ENCODE data around the gene UGT1A5. TPM values are rescaled to one million over a fixed set of nuclear protein-coding genes. Genes with fewer than 3 reads are reported as not detected.

Gene UGT1A5
- polyA plus RNA-seq, 4 donors = not detected

DNA sequence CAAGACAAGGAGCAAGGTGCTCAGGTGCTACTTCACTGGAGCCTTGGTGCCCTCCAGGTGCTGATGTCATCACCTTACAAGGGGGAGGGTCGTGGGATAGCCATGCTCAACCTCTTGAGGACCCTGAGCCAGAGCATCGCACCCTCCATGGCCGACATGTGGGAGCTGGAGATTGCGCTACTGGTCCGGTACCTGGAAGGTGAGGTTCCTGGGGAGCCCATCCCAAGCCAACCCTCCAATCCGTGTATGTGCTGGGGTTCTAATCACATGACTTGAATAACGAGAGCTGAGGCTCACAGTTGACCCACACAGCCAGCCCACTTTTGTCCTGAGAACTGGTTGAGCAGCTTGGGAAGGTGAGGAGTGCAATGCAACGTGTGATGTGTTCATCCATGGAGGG lies 91.3 kb downstream of the UGT1A5 start:
- no peak for DNase-seq (ENCODE audit: low read depth in 4 of 4, low spot score in 3 of 4)

DNA sequence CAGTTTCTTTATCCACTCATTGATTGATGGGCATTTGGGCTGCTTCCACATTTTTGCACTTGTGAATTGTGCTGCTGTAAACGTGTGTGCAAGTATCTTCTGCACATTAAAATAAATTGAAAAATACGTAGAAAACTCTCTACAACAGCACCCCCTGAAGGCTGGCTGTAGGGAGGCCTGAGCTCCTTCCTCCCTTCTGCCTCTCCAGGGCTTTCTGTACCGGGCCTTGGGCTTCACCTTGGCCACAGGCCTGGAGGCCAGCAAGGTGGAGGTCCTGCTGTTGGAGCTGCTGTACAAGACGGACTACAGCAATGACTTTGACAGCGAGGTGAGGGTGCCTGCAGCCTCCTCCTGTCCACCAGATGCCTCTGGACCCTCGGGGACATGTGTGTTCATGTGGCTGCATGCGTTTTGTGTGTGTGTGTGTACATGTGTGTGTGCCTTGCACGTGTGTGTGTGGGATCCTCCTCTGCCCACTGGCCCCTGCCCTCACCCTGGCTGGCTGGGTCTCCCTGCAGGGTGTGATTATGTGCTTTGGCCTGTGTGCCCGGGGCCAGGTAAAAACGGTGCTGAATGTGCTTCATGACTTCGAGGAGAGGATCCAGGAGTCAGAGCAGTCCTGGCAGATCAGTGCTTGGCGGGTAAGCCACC lies 94.6 kb downstream of the UGT1A5 start:
- no peak for DNase-seq (ENCODE audit: low read depth in 4 of 4, low spot score in 3 of 4)

DNA sequence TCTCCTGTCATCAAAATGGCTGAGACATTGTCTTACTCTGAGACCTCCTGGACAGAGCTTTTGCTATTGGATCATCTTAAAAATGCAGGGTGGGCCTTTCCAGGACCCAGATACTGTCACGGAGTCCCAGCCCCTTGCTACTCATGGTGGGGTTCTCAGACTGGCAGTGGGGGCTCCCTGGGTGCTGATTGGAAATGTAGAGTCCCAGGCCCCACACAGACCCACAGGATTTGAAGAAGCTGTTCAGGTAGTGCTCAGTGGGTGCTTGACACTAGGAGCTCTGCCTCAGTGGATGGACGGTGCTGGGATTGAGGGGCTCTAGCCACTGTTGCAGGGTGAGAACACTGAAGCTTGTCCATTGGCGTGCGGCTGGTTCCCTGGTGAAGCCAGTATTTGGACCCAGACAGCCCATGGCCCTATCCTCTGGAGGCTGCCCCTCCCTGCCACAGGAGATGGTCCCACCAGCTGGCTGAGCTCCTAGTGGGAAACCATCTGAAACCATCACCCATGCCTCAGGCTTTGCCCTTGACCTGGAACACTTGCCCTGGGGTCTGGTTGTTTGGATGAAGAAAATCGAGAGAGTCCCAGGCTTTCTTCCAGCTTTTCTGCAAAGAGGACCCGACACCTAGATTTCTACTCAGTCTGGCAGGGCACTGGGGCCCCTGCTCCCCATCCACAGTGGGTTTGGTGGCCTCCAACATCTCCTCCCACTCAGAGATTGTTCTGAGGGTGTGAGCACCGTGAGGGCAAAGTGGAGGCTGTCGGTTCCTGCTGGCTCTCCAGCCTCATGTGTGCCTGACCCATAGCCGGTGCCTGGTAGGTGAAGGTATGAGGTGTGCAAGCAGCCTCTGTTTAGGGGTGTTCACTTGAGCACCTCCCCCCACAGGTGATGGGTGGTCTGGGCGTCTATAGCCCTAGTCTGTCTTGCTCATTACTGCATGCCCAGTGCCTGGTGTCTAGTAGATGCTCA lies 95.5 kb downstream of the UGT1A5 start:
- DNase-seq (ENCODE audit: low read depth in 4 of 4, low spot score in 3 of 4) = no peak

DNA sequence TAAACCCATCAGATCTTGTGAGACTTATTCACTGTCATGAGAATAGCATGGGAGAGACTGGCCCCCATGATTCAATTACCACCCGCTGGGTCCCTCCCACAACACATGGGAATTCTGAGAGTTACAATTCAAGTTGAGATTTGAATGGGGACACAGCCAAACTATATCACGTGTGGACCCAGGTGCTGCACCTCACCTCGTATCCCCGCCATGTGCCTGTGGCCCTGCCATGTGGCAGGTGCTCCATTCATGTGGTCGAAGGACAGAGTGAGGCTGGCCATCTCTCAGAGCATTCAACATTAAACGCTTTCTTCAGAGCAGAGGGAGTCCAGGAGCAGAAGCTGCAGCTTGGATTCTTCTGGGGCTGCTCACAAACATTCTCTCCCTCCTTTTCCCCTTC lies 97.7 kb downstream of the UGT1A5 start:
- no peak for DNase-seq (ENCODE audit: low read depth in 4 of 4, low spot score in 3 of 4)

DNA sequence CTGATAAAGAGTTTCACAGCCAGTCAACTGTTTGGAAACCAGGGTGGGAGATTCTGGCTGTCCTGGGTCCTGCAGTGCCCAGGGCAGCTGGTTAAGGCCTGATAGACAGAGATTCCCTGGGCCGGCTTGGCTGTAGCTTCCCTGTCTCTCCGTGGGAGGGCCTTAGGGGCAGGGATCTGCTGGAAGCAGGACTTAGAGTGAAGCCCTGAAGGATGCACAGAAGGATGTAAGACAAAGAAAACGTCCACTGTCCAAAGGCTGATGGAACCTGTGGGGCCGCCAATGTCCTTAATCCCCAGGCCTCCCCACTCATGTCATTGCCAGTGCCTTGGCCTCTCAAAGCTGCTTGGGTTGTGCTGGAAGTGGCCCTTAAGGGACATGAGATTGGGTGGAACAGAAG lies 98.4 kb downstream of the UGT1A5 start:
- no peak for DNase-seq (ENCODE audit: low read depth in 4 of 4, low spot score in 3 of 4)

DNA sequence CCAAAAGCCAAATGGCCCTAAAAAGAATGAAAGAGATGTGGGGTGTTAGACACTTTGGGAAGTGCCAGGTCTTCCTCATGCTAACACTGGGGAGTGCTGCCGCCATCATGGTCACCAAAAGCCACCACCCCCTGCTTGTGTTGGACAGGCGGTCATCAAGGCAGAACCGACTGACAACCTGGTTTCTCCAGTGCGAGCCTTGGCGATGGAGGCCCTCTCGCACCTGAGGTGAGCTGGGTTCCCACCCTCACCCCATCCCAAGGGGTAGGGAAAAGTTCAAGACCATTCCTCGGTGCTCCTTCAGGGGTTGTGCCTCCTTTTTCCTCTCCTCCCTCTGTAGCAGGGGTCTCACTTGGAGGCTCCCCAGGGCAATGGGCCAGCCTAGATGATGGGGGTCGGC lies 99.0 kb downstream of the UGT1A5 start:
- DNase-seq (ENCODE audit: low read depth in 4 of 4, low spot score in 3 of 4) = no peak

DNA sequence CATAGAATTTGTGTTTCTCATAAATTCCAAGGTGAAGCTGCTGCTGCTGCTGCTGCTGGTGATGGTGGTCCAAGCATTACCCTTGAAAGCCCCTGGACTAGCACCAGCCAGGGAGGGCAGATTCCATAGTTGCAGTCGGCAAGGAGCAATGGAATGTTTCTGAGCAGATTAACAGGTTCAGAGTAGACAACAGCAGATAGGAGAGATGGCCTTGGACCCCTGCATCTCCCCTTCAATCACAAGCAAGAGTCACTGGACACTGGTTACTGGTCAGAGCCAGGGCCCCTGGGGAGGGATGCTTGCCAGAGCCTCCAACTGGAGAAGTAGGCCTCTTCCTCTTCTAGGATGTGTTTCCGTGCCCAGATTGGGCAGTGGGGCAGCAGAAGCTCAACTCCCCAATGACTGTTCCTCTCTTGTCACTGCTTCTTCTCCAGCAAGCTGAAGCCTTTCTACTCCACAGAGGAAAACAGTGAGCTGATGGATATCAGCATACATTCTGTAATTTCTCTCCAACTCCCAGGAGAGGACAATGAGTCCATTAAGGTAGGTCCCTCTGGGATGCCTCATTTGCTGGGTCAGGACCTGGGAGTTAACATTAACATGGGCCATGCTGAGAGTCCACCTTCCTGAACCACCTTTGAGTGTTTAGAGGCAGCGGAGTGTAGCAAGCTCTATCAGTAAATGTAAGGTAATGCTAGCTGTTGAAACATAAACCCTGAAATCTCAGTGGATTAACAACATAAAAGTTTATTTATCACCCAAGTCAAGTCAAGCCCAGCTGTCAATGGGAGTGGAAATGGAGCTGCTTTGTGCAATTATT lies 100.7 kb downstream of the UGT1A5 start:
- peak in 2 of 4 donors; percentile 29 to 44 for DNase-seq (ENCODE audit: low read depth in 4 of 4, low spot score in 3 of 4)

DNA sequence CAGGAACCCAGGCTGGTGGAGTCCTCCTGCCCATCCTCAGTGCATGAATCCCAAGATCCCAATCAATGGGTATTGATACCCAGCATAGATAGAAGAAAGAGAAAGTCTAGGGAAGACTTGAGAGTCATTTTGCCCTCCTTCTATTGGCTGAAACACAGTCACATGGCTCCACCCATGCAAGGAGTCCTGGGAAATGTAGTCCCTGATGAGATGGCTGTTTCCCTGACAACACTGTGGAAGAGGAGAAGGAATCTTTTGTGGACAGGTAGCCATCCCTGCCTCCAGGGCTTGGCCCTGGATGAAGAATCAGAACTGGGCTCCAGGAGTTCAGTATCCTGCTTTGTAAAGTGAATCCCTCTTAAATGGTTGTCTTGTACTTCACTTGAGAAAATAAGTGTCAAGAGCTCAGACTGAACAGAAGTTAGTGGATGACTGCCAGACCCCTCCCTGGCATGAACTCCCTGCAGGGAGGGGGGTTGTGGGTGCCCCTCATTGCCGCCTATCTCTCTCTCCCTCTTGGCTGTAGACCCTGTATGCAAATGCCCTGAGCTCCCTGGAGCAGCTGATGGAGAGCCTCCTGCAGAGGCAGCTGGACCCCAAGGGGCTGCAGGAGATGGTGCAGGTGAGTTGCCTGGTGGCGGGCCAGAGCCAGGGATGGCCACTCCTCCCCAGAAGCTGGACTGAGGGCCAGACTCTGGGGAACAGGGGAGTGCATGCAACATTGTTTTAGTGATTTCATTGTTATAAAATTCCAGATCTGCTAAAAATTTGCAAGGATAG lies 101.5 kb downstream of the UGT1A5 start:
- DNase-seq (ENCODE audit: low read depth in 4 of 4, low spot score in 3 of 4) = peak in 1 of 4 donors; percentile 10

DNA sequence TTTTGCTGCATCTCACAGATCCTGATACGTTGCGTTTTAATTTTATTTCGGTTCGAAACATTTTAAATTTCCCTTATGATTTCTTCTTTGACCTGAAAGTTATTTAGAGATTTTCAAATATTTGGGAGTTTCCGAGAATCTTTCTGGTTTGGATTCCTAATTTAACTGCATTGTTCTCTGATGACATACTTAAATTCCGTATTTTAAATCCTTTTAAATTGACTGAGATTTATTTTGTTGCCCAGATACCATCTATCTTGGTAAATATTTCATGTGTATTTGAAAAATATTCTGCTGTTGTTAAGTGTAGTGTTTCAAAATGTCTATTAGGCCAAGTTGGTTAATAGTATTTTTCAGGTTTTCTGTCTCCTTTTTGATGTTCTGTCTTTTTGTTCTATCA lies 103.2 kb downstream of the UGT1A5 start:
- no peak for DNase-seq (ENCODE audit: low read depth in 4 of 4, low spot score in 3 of 4)

DNA sequence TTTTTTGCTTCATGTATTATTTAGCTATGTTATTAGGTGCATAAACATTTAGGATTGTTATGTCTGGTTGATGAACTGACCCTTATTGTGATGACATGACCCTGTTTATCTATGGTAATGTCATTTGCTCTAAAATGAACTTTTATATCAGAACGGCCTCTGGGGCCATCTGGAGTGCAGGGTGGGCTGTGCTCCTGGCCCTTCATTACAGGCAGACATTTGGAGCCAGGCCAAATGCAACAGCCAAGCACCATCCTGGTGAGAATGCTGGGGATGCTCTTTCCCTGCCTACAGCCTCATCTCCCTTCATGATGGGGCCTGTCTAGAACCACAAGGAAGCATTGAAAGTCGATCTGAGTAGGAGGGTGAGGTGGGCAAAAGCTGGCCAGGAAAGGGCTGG lies 103.6 kb downstream of the UGT1A5 start:
- no peak for DNase-seq (ENCODE audit: low read depth in 4 of 4, low spot score in 3 of 4)

DNA sequence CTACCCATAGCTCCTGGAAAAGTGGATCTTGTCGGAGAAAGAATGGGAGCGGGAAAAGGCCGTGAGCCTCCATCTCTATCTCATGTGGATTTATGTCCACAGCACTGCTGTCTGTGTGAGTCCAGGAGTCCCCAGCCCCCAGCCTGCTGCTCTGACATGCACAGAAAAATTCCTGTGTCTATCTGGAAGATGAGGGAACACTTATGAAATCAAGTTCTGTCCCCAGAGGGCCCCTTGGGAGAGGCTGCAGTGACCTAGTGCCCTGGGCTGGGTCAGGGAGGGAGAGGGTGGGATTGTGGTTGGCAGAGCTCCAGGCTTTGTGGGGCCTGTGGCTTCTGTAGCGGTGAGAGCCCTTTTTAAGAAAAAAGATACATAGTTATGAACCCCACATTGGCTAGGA lies 104.1 kb downstream of the UGT1A5 start:
- DNase-seq (ENCODE audit: low read depth in 4 of 4, low spot score in 3 of 4) = no peak

DNA sequence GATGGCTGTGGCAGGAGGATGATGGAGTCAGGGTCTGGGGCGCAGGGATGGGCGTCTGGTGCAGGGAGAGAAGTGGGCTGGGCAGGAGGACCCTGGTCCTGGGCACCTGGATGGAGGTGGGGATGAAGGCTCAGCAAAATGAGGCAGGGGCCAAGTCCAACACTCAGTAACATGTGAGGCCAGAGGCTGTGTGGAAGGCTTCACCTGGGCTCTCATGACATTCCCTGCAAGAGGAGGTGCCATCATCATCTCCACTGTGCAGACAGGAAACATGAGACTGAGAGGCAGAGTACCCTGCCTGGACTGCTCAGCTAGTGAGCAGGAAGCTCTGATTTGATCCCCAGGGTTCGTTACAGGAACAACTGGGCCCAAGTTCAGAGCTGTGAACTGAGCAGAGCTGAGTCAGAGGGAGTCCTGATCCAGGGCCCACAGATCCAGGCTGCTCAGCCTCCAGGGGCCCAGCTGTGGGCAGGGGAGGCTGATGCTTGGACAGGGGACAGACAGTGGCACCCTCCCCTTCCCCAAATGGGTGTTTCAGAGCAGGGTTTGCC lies 104.7 kb downstream of the UGT1A5 start:
- DNase-seq (ENCODE audit: low read depth in 4 of 4, low spot score in 3 of 4) = no peak

DNA sequence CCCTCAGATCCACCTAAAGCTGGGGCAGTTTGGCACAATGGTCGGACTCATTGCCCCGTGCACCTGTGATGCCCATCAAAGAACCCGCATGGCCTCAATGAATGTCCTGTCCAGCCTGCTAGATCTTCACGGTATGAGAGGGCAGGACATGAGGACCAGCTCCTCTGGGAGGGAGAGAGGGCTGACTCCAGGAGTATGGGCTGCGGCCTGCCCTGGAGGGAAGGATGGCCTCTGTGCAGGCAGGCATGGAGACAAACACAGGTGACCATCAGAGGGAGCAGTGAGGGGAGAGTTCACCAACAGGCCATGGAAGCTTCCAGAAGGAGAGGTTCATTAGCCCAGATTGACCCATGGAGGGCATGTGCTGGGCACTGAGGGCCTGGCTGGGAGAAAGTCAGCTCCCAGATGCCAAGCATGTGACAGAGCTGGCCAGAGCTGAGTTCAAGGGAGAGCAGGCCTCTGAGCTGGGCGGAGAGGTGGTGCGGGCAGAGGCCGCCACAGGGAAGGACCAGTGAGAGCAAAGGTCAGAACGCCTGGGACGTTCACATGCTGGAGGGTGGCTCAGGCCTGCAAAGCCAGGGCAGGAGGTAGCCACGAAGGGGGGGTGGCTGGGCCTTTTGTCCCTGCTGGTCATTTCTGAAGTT lies 105.4 kb downstream of the UGT1A5 start:
- no peak for DNase-seq (ENCODE audit: low read depth in 4 of 4, low spot score in 3 of 4)

DNA sequence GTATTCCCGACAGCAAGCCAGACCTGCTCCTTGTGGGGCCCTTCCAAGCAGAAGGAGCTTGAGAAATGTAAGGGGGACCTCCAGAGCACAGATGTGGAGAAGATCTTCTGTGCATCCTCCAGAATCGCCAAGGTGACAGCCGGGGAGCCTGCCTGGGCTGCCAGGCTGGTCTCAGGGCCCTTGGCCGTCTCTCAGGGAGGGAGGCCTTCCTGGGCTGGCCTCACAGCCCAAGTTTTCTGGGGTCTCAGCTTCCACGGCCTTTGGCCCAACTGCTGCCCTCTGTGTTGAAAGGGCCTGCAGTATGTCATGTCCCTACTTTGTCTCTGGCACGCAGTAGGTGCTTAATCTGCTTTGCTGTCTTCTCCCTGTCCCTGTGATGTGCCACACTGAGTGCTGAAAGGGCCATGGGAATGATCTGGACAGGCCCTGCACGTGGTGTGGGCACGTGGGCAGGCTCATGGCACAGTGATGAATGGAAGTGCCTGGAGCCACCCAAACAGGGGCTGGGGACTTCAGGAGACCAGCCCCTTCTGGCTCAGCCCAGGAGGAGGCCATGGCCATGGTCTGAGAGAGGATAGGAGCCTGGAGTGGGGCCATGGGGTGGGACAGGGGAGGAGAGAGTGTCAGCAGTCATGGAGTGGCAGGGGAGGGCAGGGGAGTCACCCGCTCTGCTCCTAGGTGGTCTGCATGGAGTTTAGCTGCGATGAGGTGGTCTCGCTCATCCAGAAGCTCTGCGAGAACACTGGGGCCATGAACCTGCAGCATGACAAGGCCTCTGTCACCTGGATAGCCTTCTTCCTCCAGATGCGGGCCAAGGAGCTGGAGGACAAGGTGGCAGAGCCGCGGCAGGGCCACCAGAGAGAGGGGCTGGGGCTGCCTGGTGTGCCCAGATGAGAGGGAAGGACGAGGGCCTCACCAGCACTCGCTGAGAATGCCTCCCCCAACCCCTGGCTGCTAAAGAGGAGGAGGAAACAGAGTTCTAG lies 106.2 kb downstream of the UGT1A5 start:
- no peak for DNase-seq (ENCODE audit: low read depth in 4 of 4, low spot score in 3 of 4)

DNA sequence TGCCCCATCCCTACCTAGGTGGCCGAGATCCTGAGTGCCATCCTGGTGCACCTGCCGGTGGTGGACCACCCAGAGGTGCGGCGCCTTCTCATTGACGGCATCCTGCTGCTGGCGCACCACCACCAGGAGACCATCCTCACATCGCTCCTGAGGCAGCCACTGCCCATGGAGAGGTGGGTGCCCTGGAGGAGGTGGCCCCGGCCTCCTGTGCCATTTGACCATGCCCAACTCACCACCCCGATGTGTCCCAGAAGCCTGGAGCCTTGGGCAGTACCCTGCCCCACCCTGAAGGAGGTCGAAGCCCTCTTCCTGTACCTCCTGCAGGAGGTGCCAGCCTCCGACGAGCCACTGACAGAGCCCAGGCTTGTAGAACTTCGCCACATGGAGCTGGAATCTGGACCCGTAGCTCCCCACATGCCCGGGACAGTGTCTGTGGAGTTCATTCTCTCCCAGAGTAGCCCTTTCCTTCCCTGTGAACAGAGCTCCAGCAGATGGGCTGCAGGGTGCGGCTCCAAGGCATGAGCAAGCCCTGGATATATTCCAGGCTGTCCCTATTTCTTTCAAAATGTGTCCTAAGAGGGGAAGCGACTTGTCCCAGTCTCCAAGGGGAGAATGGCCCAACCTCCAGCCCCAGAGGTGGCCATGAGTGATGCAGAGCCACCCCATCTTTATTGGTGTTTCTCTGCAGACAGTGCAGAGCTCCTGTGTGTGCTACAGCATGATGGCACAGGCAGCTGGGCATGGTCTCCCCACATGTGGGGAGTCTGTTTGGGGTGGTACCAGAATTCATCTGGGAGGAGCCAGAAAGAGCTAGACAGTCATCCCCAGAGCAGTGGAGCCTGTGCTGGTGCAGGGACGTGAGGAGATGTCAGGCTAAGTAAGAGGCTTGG lies 107.4 kb downstream of the UGT1A5 start:
- no peak for DNase-seq (ENCODE audit: low read depth in 4 of 4, low spot score in 3 of 4)

DNA sequence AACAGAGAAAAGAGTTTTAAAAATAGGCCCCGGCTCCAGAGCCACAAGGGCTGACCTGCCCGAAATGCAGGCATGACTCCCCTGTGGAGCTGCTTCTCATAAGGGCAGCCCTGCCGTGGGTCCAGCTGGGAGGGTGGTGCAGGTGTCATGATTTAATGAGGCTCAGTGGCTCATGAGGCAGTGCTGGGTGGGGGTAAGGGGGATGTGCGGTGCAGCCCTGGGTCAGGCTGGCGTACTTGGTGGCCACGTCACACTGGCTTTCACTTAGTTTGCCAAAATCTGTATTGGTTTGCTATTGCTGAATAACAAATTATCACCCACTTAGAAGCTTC lies 108.0 kb downstream of the UGT1A5 start:
- no peak for DNase-seq (ENCODE audit: low read depth in 4 of 4, low spot score in 3 of 4)

DNA sequence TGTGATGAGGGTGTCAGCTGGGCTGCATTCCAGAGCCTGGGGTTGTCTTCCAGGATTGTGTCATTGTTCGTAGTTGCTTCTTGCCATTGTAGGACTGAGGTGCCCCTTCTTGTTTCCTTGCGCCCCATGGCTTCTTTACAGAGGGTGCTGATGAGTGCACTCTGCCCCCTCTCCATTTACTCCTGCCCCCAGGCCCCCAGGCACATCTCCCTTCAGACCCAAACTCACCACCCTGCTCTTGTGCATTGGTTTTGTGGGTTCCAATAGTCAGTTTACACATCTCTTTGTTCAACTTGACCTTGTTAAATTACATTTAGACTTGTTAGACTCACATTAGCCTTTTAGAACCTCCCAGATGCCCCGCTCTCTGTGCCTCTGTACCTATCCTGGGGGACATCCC lies 108.5 kb downstream of the UGT1A5 start:
- no peak for DNase-seq (ENCODE audit: low read depth in 4 of 4, low spot score in 3 of 4)

DNA sequence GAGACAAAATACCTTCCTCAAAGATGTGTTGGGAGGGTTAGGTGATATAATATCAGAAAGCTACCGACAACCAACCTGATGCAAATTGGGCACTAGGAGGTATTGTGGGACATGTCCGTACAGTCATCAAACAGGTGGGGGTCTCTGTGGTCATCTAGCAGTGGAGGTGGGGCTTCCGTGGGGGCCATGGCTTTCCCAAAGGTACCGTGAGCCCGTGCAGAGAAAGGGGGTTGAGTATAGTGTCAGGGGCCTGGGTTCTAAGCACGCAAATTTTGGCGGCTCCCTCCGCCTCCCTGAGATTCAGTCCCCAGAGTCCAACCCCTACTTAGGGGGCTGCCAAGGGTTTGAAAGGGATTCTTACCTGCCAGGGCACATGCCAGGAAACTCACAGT lies 109.0 kb downstream of the UGT1A5 start:
- no peak for DNase-seq (ENCODE audit: low read depth in 4 of 4, low spot score in 3 of 4)

All from right renal pelvis (tissue), 4 donors.